GM21528 (cell line): ENCODE data around the gene PAPPA.

Experiments
- ATAC-seq: cut with Tn5 transposase; IDR thresholded peaks from one replicate; pipeline ENCODE4 v1.9.1; 2021; ENCODE audit warnings: mild to moderate bottlenecking, moderate library complexity; ENCODE audit not compliant: unreplicated experiment, low FRiP score

The PAPPA gene

GRCh38 chr9:116151199-116151598 lies 2.4 kb upstream of the PAPPA start:
- no peak for ATAC-seq

GRCh38 chr9:116151966-116152381 lies 1.6 kb upstream of the PAPPA start:
- ATAC-seq = no peak

- no peak for ATAC-seq
These were observed 1.2 kb upstream of the PAPPA start for GRCh38 chr9:116152390-116152789.

- ATAC-seq = no peak
These were observed 438 bp upstream of the PAPPA start for GRCh38 chr9:116152941-116153764.

- no peak for ATAC-seq
These were observed 864 bp downstream of the PAPPA start for GRCh38 chr9:116154334-116154975.

- ATAC-seq = no peak
These were observed 1.5 kb downstream of the PAPPA start for GRCh38 chr9:116154976-116155697.

GRCh38 chr9:116155698-116156039 lies 2.1 kb downstream of the PAPPA start:
- ATAC-seq = no peak

- no peak for ATAC-seq
These were observed 3.2 kb downstream of the PAPPA start for GRCh38 chr9:116156621-116157314.

- no peak for ATAC-seq
These were observed 4.0 kb downstream of the PAPPA start for GRCh38 chr9:116157436-116158138.

GRCh38 chr9:116160676-116161571 lies 7.3 kb downstream of the PAPPA start:
- ATAC-seq = no peak

GRCh38 chr9:116162241-116162781 lies 8.7 kb downstream of the PAPPA start:
- ATAC-seq = no peak

GRCh38 chr9:116163293-116164055 lies 9.9 kb downstream of the PAPPA start:
- no peak for ATAC-seq

- no peak for ATAC-seq
These were observed 12.3 kb downstream of the PAPPA start for GRCh38 chr9:116165912-116166311.

- no peak for ATAC-seq
These were observed 13.1 kb downstream of the PAPPA start for GRCh38 chr9:116166713-116167112.

GRCh38 chr9:116168231-116168630 lies 14.6 kb downstream of the PAPPA start:
- no peak for ATAC-seq

- no peak for ATAC-seq
These were observed 18.6 kb downstream of the PAPPA start for GRCh38 chr9:116172216-116172615.

- ATAC-seq = no peak
These were observed 20.8 kb downstream of the PAPPA start for GRCh38 chr9:116174347-116174746.

- ATAC-seq = no peak
These were observed 22.0 kb downstream of the PAPPA start for GRCh38 chr9:116175614-116176013.
